ENCODE data around the gene SMIM5. TPM values are rescaled to one million over a fixed set of nuclear protein-coding genes. Genes with fewer than 3 reads are reported as not detected.

The SMIM5 gene
- total RNA-seq, 1 donor from 2014 or later, result 0.24 TPM

DNA sequence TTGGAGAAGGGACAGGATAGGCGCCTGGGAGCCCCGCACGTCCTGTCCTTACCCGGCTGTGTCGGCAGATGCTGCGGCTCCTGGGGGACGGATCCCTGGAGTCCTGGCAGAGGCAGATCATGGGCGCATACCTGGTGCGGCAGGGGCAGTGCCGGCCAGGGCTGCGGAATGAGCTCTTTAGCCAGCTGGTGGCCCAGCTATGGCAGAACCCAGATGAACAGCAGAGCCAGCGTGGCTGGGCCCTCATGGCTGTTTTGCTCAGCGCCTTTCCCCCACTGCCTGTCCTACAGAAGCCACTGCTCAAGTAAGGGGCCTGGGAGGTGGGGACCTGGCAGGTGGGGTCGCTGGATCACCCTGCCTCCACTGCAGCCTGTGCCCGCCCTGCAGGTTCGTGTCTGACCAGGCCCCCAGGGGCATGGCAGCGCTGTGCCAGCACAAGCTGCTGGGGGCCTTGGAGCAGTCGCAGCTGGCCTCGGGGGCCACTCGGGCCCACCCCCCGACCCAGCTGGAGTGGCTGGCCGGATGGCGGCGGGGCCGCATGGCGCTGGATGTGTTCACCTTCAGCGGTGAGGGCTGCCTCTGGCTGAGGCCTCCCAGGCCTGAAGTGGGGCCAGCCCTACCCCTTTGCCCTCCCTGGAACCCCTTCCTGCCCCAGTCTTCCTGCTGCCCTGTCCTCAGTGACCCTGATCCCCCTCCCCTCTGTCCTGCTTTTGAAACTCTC is 20.2 kb upstream of the SMIM5 start:
- Mint-ChIP-seq H3K27me3 (ENCODE audit: unreplicated experiment) (no peaks in the 10 kb centered on the region), H3K36me3 (ENCODE audit: unreplicated experiment) (no peaks in the 10 kb centered on the region)

DNA sequence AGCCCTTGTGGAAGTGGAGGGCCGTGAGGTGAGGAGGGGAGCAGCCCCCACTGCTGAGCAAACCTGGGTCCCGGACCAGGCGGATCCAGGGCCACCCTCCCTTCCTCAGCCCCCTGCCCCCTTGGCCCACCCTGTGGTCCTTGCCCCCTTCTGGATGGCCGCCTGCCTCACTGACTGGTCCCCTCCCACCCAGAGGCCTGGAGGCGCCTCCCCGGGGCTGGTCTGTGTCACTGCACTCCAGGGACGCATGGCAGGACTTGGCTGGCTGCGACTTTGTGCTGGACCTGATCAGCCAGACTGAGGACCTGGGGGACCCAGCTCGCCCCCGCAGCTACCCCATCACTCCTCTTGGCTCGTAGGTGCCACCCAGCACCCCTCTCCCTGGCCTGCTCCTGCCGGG is 19.2 kb upstream of the SMIM5 start:
- no peak overlapping the region for H3K27ac Mint-ChIP-seq (ENCODE audit: unreplicated experiment)
- H3K36me3 Mint-ChIP-seq (ENCODE audit: unreplicated experiment), result no peaks in the 10 kb centered on the region
- TF ChIP-seq, protein P1, sequence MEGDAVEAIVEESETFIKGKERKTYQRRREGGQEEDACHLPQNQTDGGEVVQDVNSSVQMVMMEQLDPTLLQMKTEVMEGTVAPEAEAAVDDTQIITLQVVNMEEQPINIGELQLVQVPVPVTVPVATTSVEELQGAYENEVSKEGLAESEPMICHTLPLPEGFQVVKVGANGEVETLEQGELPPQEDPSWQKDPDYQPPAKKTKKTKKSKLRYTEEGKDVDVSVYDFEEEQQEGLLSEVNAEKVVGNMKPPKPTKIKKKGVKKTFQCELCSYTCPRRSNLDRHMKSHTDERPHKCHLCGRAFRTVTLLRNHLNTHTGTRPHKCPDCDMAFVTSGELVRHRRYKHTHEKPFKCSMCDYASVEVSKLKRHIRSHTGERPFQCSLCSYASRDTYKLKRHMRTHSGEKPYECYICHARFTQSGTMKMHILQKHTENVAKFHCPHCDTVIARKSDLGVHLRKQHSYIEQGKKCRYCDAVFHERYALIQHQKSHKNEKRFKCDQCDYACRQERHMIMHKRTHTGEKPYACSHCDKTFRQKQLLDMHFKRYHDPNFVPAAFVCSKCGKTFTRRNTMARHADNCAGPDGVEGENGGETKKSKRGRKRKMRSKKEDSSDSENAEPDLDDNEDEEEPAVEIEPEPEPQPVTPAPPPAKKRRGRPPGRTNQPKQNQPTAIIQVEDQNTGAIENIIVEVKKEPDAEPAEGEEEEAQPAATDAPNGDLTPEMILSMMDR (IDR thresholded peaks at IDR 0.05), result no peak
- no peaks in the 10 kb centered on the region for H3K27me3 Mint-ChIP-seq (ENCODE audit: unreplicated experiment)
- no peak overlapping the region for H3K4me3 Mint-ChIP-seq (ENCODE audit: unreplicated experiment)
- no peaks in the 10 kb centered on the region for H3K9me3 Mint-ChIP-seq (ENCODE audit: unreplicated experiment)
- H3K4me1 Mint-ChIP-seq (ENCODE audit: unreplicated experiment), result peaks cover 3% of the 10 kb centered on the region
- DNase-seq (ENCODE audit: extremely low spot score, unreplicated experiment), result no peak

More for the DNA sequence above, 20.2 kb upstream of the SMIM5 start:
- Mint-ChIP-seq H3K9me3 (ENCODE audit: unreplicated experiment) (no peaks in the 10 kb centered on the region), H3K27ac (ENCODE audit: unreplicated experiment) (no peak overlapping the region), H3K4me3 (ENCODE audit: unreplicated experiment) (no peak overlapping the region), H3K4me1 (ENCODE audit: unreplicated experiment) (peaks cover 3% of the 10 kb centered on the region)
- TF ChIP-seq, protein P1 (IDR thresholded peaks at IDR 0.05), result no peak
- DNase-seq (ENCODE audit: extremely low spot score, unreplicated experiment), result no peak

DNA sequence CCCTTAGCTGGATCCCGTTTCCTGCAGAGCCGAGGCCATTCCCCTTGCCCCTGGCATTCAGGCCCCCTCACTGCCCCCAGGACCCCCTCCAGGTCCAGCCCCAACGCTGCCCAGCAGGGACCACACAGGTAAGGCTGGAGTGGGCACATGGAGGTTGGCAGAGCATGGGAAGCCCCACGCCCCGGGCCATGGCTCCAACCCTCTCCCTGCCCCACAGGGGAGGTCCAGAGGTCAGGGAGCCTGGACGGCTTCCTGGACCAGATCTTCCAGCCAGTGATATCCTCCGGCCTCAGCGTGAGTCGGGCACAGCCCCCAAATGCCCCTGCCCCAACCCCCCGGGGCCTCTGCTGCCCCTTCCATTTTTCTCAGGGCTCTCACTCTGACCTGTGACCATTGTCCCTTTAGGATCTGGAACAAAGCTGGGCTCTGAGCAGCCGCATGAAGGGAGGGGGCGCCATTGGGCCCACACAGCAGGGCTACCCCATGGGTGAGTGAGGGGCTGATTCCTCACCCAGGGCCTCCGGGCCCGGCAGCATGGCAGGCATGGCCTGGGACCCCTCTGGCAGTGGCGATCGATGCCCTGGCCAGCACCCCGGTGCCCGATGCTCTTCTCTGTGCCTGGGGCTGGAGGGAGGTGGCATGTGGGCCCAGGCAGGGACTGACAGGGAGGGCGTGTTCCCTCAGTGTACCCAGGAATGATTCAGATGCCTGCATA is 18.5 kb upstream of the SMIM5 start:
- Mint-ChIP-seq H3K27ac (ENCODE audit: unreplicated experiment) (no peak overlapping the region), H3K36me3 (ENCODE audit: unreplicated experiment) (no peaks in the 10 kb centered on the region), H3K4me1 (ENCODE audit: unreplicated experiment) (peaks cover 3% of the 10 kb centered on the region), H3K4me3 (ENCODE audit: unreplicated experiment) (no peak overlapping the region), H3K27me3 (ENCODE audit: unreplicated experiment) (no peaks in the 10 kb centered on the region), H3K9me3 (ENCODE audit: unreplicated experiment) (no peaks in the 10 kb centered on the region)
- no peak for DNase-seq (ENCODE audit: extremely low spot score, unreplicated experiment)
- TF ChIP-seq, protein P1 (IDR thresholded peaks at IDR 0.05), result no peak

DNA sequence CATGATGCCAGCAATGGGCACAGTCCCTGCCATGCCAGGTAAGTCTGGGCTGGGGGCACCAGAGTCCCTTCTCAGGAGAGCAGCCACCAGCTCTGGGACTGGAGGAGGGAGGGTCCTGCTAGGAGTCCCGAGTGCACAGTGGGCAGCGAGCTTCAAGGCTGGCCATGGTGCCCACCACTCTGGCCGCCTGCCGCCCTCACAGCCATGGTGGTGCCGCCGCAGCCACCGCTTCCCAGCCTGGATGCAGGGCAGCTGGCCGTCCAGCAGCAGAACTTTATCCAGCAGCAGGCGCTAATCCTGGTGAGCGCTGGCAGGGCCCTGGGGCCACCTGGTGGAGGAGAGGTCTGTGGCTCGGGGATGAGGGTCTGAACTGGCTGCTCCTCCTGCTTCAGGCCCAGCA is 17.9 kb upstream of the SMIM5 start:
- Mint-ChIP-seq H3K4me3 (ENCODE audit: unreplicated experiment) (no peak overlapping the region), H3K9me3 (ENCODE audit: unreplicated experiment) (no peaks in the 10 kb centered on the region), H3K36me3 (ENCODE audit: unreplicated experiment) (no peaks in the 10 kb centered on the region), H3K4me1 (ENCODE audit: unreplicated experiment) (peaks cover 3% of the 10 kb centered on the region), H3K27me3 (ENCODE audit: unreplicated experiment) (no peaks in the 10 kb centered on the region), H3K27ac (ENCODE audit: unreplicated experiment) (no peak overlapping the region)
- no peak for DNase-seq (ENCODE audit: extremely low spot score, unreplicated experiment)
- TF ChIP-seq, protein P1 (IDR thresholded peaks at IDR 0.05), result no peak

DNA sequence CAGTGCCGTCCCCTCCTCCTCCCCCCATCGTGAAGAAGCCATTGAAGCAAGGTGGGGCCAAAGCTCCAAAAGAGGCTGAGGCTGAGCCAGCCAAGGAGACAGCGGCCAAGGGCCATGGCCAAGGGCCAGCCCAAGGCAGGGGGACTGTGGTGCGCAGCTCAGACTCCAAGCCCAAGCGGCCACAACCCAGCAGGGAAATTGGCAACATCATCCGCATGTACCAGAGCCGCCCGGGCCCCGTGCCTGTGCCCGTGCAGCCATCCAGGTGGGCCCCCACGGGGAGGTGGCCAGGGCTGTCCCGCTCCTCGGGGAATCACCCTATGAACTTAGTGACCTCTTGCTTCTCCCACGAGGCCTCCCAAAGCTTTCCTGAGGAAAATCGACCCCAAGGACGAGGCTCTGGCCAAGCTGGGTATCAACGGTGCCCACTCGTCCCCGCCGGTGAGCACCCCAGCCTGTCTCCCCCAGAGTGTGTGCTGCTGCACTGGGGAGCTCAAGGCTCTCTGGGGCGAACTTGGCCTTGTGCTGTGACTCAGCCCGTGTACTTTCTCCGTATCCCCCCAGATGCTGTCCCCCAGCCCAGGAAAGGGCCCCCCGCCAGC is 16.6 kb upstream of the SMIM5 start:
- Mint-ChIP-seq H3K4me3 (ENCODE audit: unreplicated experiment) (no peak overlapping the region), H3K9me3 (ENCODE audit: unreplicated experiment) (no peaks in the 10 kb centered on the region), H3K36me3 (ENCODE audit: unreplicated experiment) (no peaks in the 10 kb centered on the region), H3K27me3 (ENCODE audit: unreplicated experiment) (no peaks in the 10 kb centered on the region), H3K27ac (ENCODE audit: unreplicated experiment) (no peak overlapping the region), H3K4me1 (ENCODE audit: unreplicated experiment) (no peaks in the 10 kb centered on the region)
- no peak for DNase-seq (ENCODE audit: extremely low spot score, unreplicated experiment)
- TF ChIP-seq, protein P1 (IDR thresholded peaks at IDR 0.05), result no peak
